NCI-H526 (cell line): Measurements from ENCODE around the gene ATXN7L1.

Experiments
- DNase-seq, 2 experiments: peaks; one replicate each; lab custom pipeline; 2025; lab: John Stamatoyannopoulos, UW

ATXN7L1 gene

GRCh38 chr7:105778956-105779355, 97.4 kb downstream of the ATXN7L1 start:
- no peak for DNase-seq

- DNase-seq = no peak
These were observed 99.2 kb downstream of the ATXN7L1 start for GRCh38 chr7:105776986-105777910.

GRCh38 chr7:105776068-105776790, 100.2 kb downstream of the ATXN7L1 start:
- DNase-seq = no peak

GRCh38 chr7:105775580-105775979, 100.8 kb downstream of the ATXN7L1 start:
- no peak for DNase-seq

- DNase-seq = no peak
These were observed 103.4 kb downstream of the ATXN7L1 start for GRCh38 chr7:105773030-105773460.

- no peak for DNase-seq
These were observed 106.3 kb downstream of the ATXN7L1 start for GRCh38 chr7:105769901-105770628.

GRCh38 chr7:105768898-105769507, 107.4 kb downstream of the ATXN7L1 start:
- DNase-seq = no peak

GRCh38 chr7:105768117-105768516, 108.3 kb downstream of the ATXN7L1 start:
- DNase-seq = no peak

GRCh38 chr7:105766421-105767073, 109.9 kb downstream of the ATXN7L1 start:
- DNase-seq = no peak

GRCh38 chr7:105765846-105766245, 110.6 kb downstream of the ATXN7L1 start:
- no peak for DNase-seq

GRCh38 chr7:105764506-105764905, 111.9 kb downstream of the ATXN7L1 start:
- no peak for DNase-seq

- DNase-seq = no peak
These were observed 115.6 kb downstream of the ATXN7L1 start for GRCh38 chr7:105760551-105761447.

- DNase-seq = peak; percentile 65 to 74
These were observed 116.5 kb downstream of the ATXN7L1 start for GRCh38 chr7:105759670-105760550.

- DNase-seq = no peak
These were observed 120.0 kb downstream of the ATXN7L1 start for GRCh38 chr7:105756367-105756766.

- no peak for DNase-seq
These were observed 123.6 kb downstream of the ATXN7L1 start for GRCh38 chr7:105752671-105753275.

GRCh38 chr7:105751054-105751453, 125.3 kb downstream of the ATXN7L1 start:
- DNase-seq = no peak

- DNase-seq = no peak
These were observed 127.7 kb downstream of the ATXN7L1 start for GRCh38 chr7:105748701-105749100.

- no peak for DNase-seq
These were observed 130.6 kb downstream of the ATXN7L1 start for GRCh38 chr7:105745681-105746330.
